Measurements from ENCODE around the gene HOXD8.

Gene HOXD8

DNA sequence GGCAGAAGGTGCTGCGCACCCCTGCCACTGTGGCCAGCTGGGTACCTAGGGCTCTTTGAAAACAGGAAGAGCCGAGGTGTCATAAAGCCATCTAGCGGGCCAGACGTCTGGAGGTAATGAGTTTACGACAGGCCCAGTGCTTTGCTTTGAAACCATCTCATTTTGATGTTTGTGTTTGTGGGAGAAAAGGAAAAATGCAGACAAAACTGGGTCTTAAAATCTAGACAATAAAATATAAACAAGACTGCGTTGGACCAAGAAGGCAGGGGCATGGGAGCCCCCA, 3.8 kb upstream of the HOXD8 start:
- peak in 1 of 10 donors; percentile 62 for DNase-seq
- intact Hi-C loops (cut with DNase I), result loop anchor here (2.0 to 5.0 kb wide), 4 partner anchors 512 to 1022 kb away; no protein-coding TSS in a partner anchor

- intact Hi-C loops (cut with DNase I), result loop anchor here (2.0 to 5.0 kb wide), 4 partner anchors 510 to 1020 kb away; no protein-coding TSS in a partner anchor
Measured at GRCh38 chr2:176126929-176127773, 2.4 kb upstream of the HOXD8 start.

DNA sequence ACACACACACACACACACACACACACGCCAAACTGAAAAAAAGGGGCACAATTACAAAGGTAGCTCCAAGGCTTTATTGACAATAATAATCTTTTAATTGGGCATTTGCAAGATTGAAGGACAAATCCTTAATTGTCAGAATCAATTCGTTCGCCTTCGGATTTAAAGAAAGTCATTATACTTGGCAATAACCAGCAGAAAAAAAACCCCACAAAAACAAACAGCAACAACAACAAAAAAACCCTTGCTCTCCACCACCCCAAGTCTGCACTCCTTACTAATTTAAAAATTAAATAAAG, 1.8 kb upstream of the HOXD8 start:
- intact Hi-C loops (cut with DNase I), result loop anchor here (2.0 to 5.0 kb wide), 4 partner anchors 510 to 1020 kb away; no protein-coding TSS in a partner anchor
- DNase-seq, result no peak

More at GRCh38 chr2:176126929-176127773, 2.4 kb upstream of the HOXD8 start:
- DNase-seq, result peak in 7 of 10 donors; percentile 55 to 92 (median 77)

GRCh38 chr2:176128172-176128981, 1.1 kb upstream of the HOXD8 start:
- peak in 1 of 10 donors; percentile 62 for DNase-seq
- intact Hi-C loops (cut with DNase I), result loop anchor here (5.0 kb wide), 3 partner anchors 509 to 1019 kb away; no protein-coding TSS in a partner anchor

DNA sequence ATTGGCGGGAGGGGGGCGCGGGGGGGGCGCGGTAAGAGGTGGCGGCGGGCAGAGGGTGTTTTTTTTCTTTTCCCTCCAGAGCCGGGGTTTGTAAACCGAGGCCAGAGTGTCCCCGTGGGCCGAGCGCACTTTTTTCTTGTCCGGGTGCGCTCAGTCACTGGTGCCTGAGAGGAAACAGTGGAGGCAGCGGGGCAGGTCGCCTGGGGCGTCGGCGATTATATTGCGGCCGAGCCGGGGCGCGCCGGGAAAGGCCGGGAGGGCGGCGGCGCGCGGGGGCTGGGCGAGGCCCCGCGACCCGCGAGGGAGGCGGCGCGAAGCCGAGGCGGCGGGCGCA, 275 bp downstream of the HOXD8 start:
- intact Hi-C loops (cut with DNase I), result loop anchor here (5.0 kb wide), 3 partner anchors 508 to 1018 kb away; no protein-coding TSS in a partner anchor
- DNase-seq, result no peak

GRCh38 chr2:176130147-176130956, 847 bp downstream of the HOXD8 start:
- no peak for DNase-seq
- intact Hi-C loops (cut with DNase I), result no loop called here

GRCh38 chr2:176130957-176131847, 1.7 kb downstream of the HOXD8 start:
- no peak for DNase-seq

GRCh38 chr2:176131848-176132158, 2.3 kb downstream of the HOXD8 start:
- intact Hi-C loops (cut with DNase I), result no loop called here

More at GRCh38 chr2:176130957-176131847, 1.7 kb downstream of the HOXD8 start:
- intact Hi-C loops (cut with DNase I), result no loop called here

DNA sequence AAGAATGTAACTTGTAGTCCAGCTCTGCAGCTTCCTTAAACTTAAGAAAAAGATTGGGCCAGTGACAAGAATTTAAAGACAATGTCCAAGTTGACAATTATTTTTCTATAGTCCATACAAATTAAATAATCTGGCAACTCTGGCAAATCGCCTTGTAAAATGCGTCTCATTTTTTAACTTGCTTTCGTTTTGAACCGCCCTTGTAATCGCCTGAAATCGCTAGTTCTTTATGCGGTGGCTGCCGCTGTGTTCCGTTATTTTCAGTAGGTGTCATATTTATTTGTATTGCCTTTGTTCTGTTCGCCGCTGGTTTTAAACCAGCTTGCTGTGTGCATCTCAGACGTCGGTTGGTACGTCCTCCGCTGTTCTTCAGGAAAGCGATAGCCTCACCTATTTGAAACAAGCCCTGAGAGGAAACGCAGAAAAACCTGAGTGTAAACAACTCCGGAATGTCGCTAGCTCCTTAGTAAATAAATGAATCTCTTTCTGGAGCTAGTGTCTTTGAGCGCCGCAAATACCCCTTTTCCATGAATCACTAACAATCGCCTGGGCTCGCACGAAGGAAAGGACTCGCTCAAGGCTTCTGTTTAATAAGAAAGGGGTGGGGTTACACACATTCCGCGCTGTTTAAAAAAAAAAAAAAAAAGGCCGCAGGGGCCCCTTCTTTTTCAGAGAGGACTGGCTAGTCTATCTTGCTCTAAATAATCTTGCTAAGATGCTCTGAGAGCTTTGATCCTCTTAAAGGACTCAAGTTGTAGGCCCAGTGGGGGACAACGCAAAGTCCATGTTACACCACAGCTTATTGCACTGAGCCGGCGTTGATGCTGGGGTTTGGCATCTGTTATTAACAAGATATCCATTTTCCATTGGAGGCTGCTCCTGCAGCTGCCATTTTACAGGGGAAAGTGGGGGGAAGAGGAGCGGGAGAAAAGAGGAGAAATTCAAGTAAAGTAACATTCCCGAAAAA, 3.0 kb downstream of the HOXD8 start:
- no peak for DNase-seq
- intact Hi-C loops (cut with DNase I), result no loop called here

More at GRCh38 chr2:176131848-176132158, 2.3 kb downstream of the HOXD8 start:
- DNase-seq, result no peak

DNA sequence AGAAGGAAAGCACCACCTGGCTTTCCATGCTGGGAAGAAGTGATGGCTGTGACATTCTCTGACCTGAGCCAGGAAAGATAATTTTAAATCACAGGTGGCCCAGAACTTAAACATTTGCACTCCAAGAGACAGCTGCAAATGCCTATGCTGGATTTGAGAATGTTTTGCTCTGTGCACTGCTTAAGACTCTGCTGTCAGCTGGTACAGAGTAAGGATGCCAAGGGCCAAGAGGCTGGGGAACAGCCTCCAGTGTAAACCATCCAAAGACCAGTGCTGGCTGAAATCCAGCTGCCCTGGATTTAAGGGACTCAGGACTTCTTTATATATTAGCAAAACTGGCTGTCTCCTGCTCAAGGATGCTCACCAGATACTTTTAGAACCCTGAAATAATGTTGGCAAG, 3.9 kb downstream of the HOXD8 start:
- no peak for DNase-seq
- intact Hi-C loops (cut with DNase I), result no loop called here

GRCh38 chr2:176134035-176134434, 4.5 kb downstream of the HOXD8 start:
- intact Hi-C loops (cut with DNase I), result no loop called here
- no peak for DNase-seq

DNA sequence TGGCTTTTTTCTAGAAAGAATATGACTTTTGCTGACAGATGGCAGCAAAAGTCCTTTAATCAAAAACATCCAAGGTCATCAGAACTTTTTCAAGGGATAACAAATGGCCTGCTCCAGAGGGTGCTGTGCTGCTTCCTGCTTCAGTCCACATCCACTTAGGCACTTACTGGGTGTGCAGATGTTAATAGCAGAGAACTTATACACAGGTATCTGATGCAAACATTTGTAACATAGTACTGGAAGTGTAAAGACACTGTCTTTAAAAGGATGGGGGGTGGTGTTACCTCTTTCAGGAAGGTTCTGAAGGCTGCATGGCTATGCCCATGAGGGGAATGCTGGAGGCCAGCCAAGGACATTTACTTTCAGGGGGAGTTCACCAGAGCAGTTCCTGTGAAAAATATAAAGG, 5.5 kb downstream of the HOXD8 start:
- intact Hi-C loops (cut with DNase I), result no loop called here
- DNase-seq, result no peak

DNA sequence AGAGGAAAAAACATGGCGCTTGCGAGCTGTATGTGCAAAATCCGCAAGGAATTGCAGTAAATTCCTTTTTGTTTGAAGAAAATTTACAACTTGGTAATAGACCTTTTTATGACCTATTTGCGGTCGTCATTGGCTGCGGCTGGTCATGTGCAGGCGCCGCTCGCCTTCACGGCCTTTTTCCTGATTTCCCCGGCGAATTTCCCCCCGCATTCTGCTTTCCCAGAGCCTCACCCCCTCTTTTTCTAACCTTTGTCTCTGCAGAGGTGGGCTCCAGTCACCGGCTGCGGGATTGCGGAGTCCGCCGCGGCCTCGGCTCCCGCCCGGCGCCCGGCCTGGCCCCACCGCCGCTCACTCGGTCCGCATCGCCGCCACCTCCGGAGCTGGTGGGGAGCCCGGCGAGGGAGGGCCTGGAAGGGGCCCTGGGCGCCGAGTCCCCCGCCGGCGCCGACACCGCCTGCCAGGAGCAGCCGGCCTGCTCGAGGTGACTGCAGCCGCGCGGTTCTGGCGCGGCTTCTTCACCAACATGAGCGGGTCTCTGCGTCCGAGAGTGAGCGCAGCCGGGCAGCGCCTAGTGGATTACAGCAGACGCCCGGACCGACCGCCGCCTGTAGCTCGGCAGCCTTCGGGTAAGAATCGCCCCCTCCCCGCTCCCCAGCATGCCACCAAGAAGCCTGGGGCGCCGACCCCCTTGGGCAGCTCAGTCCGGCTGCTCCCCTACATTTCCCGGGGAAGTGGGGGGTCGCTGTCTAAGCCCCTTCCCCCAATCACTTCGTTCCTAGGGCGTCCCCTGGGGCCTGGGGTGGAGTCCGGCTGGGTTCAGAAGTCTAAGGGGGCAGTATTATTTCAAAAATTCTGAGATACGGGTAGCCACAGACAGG, 7.1 kb downstream of the HOXD8 start:
- intact Hi-C loops (cut with DNase I), result no loop called here
- DNase-seq, result no peak

GRCh38 chr2:176137252-176137580, 7.7 kb downstream of the HOXD8 start:
- intact Hi-C loops (cut with DNase I), result no loop called here

DNA sequence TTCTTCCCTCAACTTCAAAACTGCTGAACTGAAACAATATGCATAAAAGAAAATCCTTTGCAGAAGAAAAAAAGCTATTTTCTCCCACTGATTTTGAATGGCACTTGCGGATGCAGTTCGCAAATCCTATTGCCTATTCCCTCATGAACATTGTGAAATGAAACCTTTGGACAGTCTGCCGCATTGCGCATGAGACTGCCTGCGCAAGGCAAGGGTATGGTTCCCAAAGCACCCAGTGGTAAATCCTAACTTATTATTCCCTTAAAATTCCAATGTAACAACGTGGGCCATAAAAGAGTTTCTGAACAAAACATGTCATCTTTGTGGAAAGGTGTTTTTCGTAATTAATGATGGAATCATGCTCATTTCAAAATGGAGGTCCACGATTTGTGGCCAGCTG, 8.4 kb downstream of the HOXD8 start:
- intact Hi-C loops (cut with DNase I), result no loop called here
- DNase-seq, result no peak

More at GRCh38 chr2:176137252-176137580, 7.7 kb downstream of the HOXD8 start:
- DNase-seq, result no peak

- intact Hi-C loops (cut with DNase I), result no loop called here
- no peak for DNase-seq
Measured at GRCh38 chr2:176138526-176138922, 9.0 kb downstream of the HOXD8 start.

GRCh38 chr2:176138923-176139660, 9.6 kb downstream of the HOXD8 start:
- no peak for DNase-seq
- intact Hi-C loops (cut with DNase I), result no loop called here
